ENCODE measurements around the gene CRYBA4.

- TF ChIP-seq POLR2AphosphoS5 (IDR thresholded peaks at IDR 0.05; ENCODE audit: borderline replicate concordance, low read depth, low read length) (no peak), EZH2 (IDR thresholded peaks at IDR 0.05) (no peak), FOXP2 (optimal IDR thresholded peaks at IDR 0.05; ENCODE audit: control extremely low read depth, extremely low read length, insufficient read depth) (no peak)
Observed at GRCh38 chr22:26618455-26618854, 3.3 kb upstream of the CRYBA4 start.
